ENCODE results near the gene TMEM238L. TPM values are rescaled to one million over a fixed set of nuclear protein-coding genes. Genes with fewer than 3 reads are reported as not detected.

Gene TMEM238L
- total RNA-seq, 1 donor from 2014 or later = not detected

Other genes starting within 250 kb of the TMEM238L start
- gene MYH3, start 146.8 kb downstream of the TMEM238L start, total RNA-seq = under 0.01 and 0.25 TPM in 2 replicates
- 29.8 and 46.0 TPM in 2 replicates for gene SCO1, start 106.6 kb downstream of the TMEM238L start, total RNA-seq
- gene ADPRM, start 106.5 kb downstream of the TMEM238L start, total RNA-seq = 8.2 and 9.5 TPM in 2 replicates
- gene TMEM220, start 74.1 kb downstream of the TMEM238L start, total RNA-seq = 1.9 and 2.3 TPM in 2 replicates
- not detected in 2 replicates for gene PIRT, start 34.0 kb upstream of the TMEM238L start, total RNA-seq